GM13976 (cell line): Measurements from ENCODE around the gene FEM1A.

ENCODE experiments used
- DNase-seq: peaks from one replicate; pipeline ENCODE4 v3.0.0; 2012; ENCODE audit warnings: low spot score
- in situ Hi-C: fragments of 300-500 bp; cut with MboI; formaldehyde crosslinking; loops from one replicate; pipeline ENCODE4 v1.12.0; 2022; ENCODE audit warnings: low sequenced_read_pairs, mixed read lengths, inconsistent platforms; ENCODE audit not compliant: unreplicated experiment
- TF ChIP-seq, protein P1 (sequence below): IDR thresholded peaks from 2 replicates; pipeline ENCODE4 v1.5.1; 2012; ENCODE audit warnings: borderline replicate concordance, mild to moderate bottlenecking; ENCODE audit not compliant: insufficient read depth; ENCODE audit errors: extremely low read depth, missing control alignments, control extremely low read depth

FEM1A gene

GRCh38 chr19:4806384-4806783, 14.8 kb downstream of the FEM1A start:
- DNase-seq = no peak
- in situ Hi-C loops = loop anchor here (10.0 kb wide), 2 partner anchors 108 to 228 kb away; no protein-coding TSS in a partner anchor

GRCh38 chr19:4807188-4807587, 15.7 kb downstream of the FEM1A start:
- in situ Hi-C loops = loop anchor here (10.0 kb wide), 2 partner anchors 108 to 228 kb away; no protein-coding TSS in a partner anchor
- no peak for DNase-seq
- TF ChIP-seq, protein P1, sequence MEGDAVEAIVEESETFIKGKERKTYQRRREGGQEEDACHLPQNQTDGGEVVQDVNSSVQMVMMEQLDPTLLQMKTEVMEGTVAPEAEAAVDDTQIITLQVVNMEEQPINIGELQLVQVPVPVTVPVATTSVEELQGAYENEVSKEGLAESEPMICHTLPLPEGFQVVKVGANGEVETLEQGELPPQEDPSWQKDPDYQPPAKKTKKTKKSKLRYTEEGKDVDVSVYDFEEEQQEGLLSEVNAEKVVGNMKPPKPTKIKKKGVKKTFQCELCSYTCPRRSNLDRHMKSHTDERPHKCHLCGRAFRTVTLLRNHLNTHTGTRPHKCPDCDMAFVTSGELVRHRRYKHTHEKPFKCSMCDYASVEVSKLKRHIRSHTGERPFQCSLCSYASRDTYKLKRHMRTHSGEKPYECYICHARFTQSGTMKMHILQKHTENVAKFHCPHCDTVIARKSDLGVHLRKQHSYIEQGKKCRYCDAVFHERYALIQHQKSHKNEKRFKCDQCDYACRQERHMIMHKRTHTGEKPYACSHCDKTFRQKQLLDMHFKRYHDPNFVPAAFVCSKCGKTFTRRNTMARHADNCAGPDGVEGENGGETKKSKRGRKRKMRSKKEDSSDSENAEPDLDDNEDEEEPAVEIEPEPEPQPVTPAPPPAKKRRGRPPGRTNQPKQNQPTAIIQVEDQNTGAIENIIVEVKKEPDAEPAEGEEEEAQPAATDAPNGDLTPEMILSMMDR = no peak

More at GRCh38 chr19:4806384-4806783, 14.8 kb downstream of the FEM1A start:
- TF ChIP-seq, protein P1 = no peak

DNA sequence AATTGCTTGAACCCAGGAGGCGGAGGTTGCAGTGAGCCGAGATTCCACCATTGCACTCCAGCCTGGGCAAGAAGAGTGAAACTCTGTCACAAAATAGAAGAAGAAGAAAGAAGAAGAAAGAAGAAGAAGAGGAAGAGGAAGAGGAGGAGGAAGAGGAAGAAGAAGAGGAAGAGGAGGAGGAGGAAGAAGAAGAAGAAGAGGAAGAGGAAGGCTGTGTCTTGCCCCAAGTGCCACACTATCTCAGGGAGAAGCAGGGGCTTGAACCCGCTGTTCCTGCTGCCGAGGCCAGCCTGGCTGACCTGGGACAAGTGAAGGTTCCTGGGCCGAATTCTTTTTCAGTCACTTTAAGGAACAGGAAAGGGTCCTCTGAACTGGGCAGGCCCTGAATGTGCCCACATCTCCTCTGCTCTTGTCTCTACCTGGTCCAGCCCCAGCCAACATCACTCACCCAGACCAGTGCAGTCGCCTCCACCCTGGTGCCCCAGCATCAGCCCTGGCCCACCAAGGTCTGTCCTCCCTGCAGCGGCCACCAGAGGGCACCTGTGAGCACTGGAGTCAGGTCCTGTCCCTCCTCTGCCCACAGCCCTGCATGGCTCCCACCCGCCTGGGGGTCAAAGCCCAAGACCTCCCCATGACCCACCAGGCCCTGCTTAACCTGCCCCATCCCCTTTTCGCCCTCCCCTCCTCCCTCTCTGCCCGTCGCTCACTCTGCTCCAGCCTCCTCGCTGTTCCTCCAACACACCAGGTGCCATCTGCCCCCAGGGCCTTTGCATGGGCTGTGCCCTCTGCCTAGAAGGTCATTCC, 20.0 kb downstream of the FEM1A start:
- DNase-seq = peak; percentile 87
- TF ChIP-seq, protein P1 = peak; percentile 96
- in situ Hi-C loops = no loop called here

- no peak for DNase-seq
- TF ChIP-seq, protein P1 = no peak
- in situ Hi-C loops = no loop called here
These were observed 23.3 kb downstream of the FEM1A start for GRCh38 chr19:4814625-4815425.

GRCh38 chr19:4815426-4816201, 24.1 kb downstream of the FEM1A start:
- TF ChIP-seq, protein P1 = no peak
- DNase-seq = peak; percentile 89
- in situ Hi-C loops = no loop called here
